GM19193 (cell line): ENCODE data around the gene RTEL1.

Source experiments
- POLR2A ChIP-seq: IDR thresholded peaks from 4 replicates; pipeline ENCODE4 v1.6.1; 2011; ENCODE audit not compliant: insufficient read depth, insufficient read length; ENCODE audit errors: extremely low read depth

The RTEL1 gene

DNA sequence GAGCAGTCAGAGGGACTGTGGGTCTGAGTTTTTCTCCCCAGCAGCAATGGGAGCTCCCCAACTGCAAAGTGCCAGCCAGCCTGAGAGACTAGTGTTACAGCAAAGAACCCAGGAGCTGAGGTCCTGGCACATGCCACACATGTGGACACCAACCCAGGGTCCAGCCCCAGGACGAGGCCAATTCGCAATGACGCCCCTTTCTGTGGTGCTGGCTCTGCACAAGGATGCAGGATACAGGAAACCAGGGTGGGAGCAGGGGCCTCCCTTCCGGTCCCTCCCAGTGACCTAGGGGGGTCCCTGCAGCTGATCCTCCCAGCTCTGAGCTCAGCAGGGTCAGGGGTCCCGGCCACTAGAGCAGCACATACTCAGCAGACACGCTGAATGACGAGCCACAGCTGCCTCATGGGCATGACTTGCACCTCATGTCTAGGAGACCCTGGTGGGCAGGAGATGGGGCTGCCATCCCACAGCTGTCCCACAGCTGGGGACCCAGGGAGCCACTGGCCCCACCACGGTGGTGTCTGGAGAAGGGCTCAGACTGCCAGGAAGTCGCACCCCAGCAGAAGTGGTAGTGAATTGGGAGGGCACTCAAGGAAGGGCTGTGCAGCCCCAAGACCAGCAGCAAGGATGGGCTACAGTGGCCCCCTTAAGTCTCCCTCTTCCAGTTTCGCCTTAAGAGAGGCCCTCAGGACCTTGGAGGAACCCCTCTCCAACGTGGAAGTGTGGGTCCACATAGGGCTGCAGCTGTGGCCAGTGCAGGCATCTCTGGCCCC, 46.0 kb downstream of the RTEL1 start:
- TF ChIP-seq POLR2A, result no peak

DNA sequence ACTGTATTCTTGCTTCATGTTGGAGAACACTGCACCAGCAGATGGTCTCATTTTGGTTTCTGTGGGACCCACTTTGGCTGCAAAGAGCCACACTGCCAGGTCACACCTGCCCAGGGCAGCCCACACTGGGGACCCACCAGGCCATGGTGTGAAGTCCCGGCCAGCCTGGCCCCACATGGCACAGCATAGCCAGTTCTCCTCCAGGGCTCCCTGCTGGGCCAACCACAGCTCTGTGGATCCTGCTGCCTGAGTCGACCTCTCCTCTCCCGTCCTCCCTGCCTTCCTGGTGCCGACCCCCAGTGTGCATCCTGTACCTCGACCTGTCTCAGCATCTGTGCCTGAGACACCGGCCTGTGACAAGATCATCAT, 46.6 kb downstream of the RTEL1 start:
- TF ChIP-seq POLR2A, result no peak

DNA sequence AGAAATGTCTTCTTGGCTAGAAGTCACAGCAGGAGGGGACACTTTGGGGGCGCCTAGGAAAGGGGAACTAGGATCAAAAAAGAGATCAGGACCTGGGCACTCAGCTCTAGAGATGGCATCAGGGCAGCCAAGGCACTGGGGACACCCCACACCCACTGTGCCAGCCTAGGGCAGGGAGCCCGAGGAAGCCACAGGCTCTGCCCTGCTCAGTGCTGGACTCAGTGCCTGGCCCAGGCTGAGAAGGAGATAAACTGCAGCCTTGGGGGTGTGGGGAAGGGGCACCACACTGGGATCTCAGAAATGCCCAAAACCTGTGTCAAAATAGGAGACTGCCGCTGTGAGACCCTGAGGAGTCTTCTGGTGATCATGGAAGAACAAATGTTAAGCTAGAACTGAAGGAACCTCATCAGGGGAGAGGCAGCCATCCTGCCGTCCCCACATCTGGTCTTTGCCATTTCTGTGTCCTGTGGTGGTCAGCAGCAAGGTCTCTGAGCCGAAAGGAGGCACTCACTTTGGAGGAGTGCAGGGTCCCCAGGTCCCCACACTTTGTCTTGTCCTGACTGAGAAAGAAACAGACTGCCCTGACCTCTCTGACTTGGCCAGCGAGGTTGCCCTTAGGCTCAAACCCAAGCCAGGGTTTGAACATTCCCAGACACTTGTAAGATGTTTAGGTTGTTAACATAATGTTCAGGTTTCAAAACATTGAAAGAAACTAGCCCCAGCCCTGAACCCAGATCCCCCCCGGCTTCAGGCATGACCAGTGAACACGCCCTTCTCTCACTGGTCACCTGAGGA, 47.3 kb downstream of the RTEL1 start:
- TF ChIP-seq POLR2A, result no peak

DNA sequence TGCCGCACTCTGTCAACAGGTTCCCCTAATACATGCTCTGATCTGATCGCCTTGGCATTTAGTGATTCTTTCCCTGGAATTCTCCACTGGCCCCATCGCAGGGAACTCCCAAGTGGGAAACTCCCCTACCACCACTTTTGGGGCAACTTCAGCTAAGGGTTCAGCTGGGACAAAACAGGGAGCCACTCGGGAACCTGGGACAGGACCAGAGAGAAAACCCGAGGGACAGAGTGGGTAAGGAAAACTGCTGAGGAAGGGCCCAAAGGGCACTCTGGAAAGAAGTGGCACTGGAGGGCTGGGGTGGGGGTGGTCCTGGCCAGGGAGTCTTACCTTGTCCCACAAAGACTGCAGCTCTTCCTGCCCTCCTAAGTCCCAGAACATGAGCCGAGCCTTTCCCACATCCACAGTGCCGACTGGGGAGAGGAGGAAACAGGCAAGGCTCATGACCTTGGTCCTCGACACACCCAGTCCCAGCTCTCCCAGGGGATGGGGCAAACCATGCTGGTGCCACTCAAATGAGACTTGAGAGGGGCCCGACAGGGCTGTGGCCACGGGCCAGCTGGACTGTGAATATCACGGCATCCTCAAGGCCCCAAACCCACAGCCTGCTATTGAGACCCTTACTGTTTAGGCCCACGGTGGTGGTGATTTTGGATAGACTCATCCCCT, 48.0 kb downstream of the RTEL1 start:
- no peak for TF ChIP-seq POLR2A

DNA sequence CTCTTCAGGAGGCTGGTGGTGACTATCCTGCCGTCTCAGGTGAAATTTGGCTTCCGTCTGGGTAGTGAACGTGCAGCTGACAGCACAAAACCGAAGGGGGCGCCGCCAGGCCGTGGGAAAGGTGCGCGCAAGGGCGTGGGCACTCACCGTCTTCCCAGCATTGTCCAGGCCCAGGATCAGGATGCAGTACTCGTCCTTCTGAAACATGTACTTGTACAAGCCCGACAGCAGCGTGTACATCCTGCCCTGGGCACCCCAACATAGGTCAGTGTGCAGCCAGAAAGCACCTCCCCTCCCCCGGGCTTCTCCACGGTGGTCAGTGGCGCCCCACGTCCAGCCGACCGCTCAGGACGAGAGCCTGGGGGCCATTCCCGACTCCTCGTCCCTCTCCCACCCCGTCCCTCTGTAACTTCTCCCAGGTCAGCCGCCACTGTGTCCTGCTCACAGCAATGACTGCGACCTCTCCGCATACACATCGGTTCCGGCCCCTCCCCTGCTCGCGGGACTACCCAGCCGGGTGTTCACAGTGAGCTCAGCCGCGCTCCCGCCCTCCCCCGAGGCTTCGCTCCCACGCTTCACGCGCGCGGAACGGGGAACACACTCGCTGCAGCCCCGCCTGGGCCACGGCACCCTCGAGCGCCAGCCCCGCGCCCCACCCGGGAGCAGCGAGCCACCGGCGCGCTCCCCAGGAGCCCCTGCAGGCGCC, 48.9 kb downstream of the RTEL1 start:
- no peak for TF ChIP-seq POLR2A

DNA sequence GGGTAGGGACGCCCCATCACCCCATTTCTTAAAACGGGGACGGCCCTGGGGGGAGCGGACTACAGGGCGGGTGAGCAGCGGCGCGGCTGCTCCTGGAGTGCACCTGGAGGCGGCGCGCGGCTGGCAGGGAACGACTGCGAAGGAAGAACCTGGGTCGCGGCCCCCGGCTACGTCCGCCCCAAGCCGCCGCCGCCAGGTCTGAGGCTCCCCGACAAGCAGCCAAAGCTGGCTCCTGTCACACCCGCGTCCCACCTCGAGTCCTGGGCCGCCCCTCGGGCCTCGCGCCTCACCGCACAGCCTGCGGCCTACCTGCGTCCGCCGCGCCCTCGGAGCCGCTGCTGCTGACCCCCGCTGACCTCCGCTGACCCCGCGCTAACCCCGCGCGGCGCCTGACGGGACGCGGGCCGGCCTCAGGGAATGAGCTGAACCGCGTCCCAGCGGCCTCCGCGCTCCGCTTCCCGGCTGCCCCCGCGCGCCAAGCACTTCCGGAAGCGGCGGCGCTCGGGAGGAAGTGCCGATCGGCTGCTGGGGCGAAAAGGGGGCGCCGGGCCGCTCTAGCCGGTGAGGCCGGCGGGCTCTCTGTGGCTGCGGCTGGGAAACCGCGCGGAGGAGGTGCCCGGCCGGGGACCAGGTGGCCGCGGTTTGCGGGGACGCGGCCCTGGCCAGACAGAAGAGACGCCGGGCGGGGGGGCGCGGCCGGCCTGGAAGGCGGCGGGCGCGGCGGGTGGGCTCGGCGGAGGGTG, 49.6 kb downstream of the RTEL1 start, which contains the start of the genes ARFRP1 and ZGPAT:
ARFRP1 (minus strand) TSS at position 419 of the 743 bp plus-strand sequence. CDS start 885 bp downstream, outside the sequence.
ZGPAT (plus strand) TSS at position 482 of the 743 bp plus-strand sequence. CDS start 542 bp downstream, outside the sequence.
- TF ChIP-seq POLR2A, result peak; percentile 76

DNA sequence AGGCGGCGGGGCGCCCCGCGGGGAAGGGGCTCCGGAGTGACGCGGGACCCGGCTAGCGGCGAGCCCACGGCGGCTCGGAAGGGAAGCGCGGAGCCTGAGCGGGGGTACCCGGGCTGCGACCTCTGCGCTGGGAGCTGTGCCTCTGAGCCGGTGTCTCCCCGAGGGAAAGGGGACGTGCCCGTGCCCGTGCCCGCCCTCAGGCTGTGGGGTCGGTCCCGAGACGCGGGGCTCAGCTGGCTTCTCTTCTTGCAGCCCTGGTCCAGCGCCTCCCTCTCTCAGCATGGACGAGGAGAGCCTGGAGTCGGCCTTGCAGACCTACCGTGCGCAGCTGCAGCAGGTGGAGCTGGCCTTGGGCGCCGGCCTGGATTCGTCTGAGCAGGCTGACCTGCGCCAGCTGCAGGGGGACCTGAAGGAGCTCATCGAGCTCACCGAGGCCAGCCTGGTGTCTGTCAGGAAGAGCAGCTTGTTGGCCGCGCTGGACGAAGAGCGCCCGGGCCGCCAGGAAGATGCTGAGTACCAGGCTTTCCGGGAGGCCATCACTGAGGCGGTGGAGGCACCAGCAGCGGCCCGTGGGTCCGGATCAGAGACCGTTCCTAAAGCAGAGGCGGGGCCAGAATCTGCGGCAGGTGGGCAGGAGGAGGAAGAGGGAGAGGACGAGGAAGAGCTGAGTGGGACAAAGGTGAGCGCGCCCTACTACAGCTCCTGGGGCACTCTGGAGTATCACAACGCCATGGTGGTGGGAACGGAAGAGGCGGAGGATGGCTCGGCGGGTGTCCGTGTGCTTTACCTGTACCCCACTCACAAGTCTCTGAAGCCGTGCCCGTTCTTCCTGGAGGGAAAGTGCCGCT, 50.4 kb downstream of the RTEL1 start:
- TF ChIP-seq POLR2A, result no peak

DNA sequence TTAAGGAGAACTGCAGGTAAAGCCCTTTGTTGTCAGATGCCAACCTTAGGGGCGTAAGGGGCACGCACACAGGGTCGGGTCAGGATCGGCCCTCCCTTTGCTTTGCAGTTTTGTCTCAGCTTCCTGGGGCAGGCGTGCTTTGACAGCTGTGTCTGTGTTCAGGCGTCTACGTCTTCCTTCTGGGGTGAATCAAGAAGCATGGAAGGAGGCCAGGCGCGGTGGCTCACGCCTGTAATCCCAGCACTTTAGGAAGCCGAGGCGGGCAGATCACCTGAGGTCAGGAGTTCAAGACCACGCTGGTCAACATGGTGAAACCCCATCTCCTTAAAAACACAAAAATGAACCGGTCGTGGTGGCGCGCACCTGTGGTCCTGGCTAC, 51.0 kb downstream of the RTEL1 start:
- no peak for TF ChIP-seq POLR2A

DNA sequence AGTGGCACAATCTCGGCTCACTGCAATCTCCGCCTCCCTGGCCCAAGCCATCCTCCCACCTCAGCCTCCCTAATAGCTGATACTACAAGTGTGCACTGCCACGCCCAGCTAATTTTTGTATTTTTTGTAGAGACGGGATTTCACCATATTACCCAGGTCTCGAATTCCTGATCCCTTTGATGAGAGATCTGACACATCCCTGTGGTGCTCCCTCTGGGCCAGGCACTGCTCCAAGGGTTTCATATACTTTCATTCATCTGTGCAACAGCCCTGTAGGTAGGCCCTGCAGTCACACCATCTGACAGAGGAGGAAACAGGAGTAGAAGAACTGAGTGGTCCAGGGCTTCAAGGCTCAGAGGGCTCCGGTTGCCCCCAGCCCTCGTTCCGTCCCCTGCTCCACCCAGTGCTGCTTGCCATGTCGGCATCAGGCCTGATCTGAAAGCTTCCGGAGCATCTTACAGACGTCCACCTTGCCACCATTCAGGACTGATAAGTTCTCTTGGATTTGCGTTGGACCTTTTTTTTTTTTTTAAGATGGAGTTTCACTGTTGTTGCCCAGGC, 53.1 kb downstream of the RTEL1 start:
- TF ChIP-seq POLR2A, result no peak

DNA sequence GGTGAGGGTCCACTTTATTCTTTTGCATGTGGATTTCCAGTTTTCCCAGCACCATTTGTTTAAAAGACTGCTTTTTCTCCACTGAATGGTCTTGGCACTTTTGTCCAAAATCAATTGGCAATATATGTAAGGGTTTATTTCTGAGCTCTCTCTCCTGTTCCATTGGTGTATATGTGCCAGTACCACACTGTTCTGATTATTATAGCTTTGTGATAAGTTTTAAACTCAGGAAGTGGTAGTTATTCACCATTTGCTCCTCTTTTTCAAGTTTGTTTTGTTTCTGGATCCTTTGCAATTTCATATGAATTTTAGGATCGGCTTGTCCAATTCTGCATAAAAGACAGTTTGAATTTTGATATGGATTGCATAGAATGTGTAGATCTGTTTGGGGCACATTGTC, 54.1 kb downstream of the RTEL1 start:
- no peak for TF ChIP-seq POLR2A

DNA sequence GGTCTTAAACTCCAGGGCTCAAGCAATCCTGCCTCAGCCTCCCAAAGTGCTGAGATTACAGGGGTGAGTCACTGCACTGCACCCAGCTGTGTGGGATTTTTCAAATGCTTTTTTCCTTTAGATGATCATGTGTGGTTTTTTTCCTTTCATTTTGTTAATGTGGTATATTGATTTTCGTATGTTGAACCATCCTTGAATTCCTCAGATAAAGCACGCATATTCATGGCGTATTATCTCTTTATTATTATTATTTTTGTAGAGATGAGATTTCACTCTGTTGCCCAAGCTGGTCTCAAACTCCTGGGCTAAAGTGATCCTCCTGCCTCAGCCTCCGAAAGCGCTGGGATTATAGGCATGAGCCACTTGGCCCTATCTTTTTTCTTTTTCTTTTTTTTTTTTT, 56.7 kb downstream of the RTEL1 start:
- TF ChIP-seq POLR2A, result no peak

DNA sequence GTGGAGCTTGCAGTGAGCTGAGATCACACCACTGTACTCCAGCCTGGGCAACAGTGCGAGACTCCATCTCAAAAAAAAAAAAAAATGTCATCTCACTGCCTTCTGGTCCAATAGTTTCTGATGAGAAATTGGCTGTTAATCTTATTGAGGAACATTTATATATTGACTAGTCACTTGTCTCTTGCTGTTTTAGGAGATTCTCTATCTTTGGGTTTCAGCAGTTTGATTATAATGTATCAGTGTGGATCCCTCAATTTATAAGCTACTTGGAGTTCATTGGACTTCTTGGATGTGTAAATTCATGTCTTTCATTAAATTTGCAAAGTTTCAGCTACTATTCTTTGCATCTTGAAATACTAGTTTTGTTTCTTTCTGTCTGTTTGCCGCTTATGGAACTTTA, 60.9 kb downstream of the RTEL1 start:
- TF ChIP-seq POLR2A, result no peak

DNA sequence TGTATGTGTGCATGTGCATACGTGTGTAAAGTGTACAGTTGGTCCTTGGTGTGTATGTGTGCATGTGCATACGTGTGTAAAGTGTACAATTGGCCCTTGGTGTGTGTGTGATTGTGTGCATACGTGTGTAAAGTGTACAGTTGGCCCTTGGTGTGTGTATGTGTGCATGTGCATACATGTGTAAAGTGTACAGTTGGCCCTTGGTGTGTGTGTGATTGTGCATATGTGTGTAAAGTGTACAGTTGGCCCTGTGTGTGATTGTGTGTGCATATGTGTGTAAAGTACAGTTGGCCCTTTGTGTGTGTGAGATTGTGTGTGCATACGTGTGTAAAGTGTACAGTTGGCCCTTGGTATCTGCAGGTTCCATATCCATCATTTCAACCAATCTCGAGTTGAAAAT, 73.3 kb downstream of the RTEL1 start:
- TF ChIP-seq POLR2A, result no peak
